ENCODE data around the gene ZNF3.

GRCh38 chr7:100080907-100081534, 502 bp downstream of the ZNF3 start:
- TF ChIP-seq CTCF (IDR thresholded peaks at IDR 0.05; ENCODE audit: insufficient read depth, low read length) (no peak), POLR2AphosphoS5 (IDR thresholded peaks at IDR 0.05; ENCODE audit: low read depth) (no peak), GABPA (IDR thresholded peaks at IDR 0.05; ENCODE audit: low read depth) (no peak)
